K562 (cell line): ENCODE results near the gene DENND2A. TPM values are rescaled to one million over a fixed set of nuclear protein-coding genes. Genes with fewer than 3 reads are reported as not detected.

Experiments
- CXXC5 ChIP-seq: fragments of 250-450 bp; sonication (Bioruptor Pico); IDR thresholded peaks from 2 replicates; pipeline ENCODE4 v1.8.0; 2022; ENCODE audit warnings: inconsistent platforms, mild to moderate bottlenecking, moderate library complexity
- ELF4 ChIP-seq: fragments of 450-650 bp; formaldehyde crosslinking; IDR thresholded peaks from 2 replicates; pipeline ENCODE4 v1.4.0; 2022; ENCODE audit warnings: missing genetic modification characterization
- FOXK2 ChIP-seq, 2 experiments: fragments of 450-650 bp; IDR thresholded peaks in 1 of 2; conservative IDR thresholded peaks in 1 of 2; 2 replicates each; pipeline ENCODE4 v1.6.1; 2016; ENCODE audit warnings: low read depth in 2 of 2, mild to moderate bottlenecking in 1 of 2
- KAT8 ChIP-seq: fragments of 450-650 bp; IDR thresholded peaks from 2 replicates; pipeline ENCODE4 v1.6.1; 2016; ENCODE audit warnings: low read depth, mild to moderate bottlenecking
- MAFG ChIP-seq: fragments of 450-650 bp; conservative IDR thresholded peaks from 2 replicates; pipeline ENCODE4 v1.6.1; 2016; ENCODE audit warnings: missing genetic modification characterization, missing compliant biosample characterization
- MCM2 ChIP-seq: fragments of 450-650 bp; IDR thresholded peaks from 2 replicates; pipeline ENCODE4 v1.6.1; 2017; ENCODE audit warnings: low read depth, mild to moderate bottlenecking
- MTA3 ChIP-seq: fragments of 450-650 bp; formaldehyde crosslinking; IDR thresholded peaks from 2 replicates; pipeline ENCODE4 v1.6.1; 2017; ENCODE audit warnings: mild to moderate bottlenecking, borderline replicate concordance
- PCBP1 ChIP-seq: fragments of 200-400 bp; formaldehyde crosslinking; IDR thresholded peaks from 2 replicates; pipeline ENCODE4 v1.6.1; 2018; ENCODE audit warnings: mild to moderate bottlenecking, low read depth, low read length; ENCODE audit not compliant: poor library complexity, severe bottlenecking
- POLR2G ChIP-seq: fragments of 200-400 bp; formaldehyde crosslinking; IDR thresholded peaks from 2 replicates; pipeline ENCODE4 v1.6.1; 2017; ENCODE audit warnings: low read depth, mild to moderate bottlenecking, antibody characterized with exemption, low read length, moderate library complexity
- PTTG1 ChIP-seq: fragments of 450-650 bp; IDR thresholded peaks from 2 replicates; pipeline ENCODE4 v1.6.1; 2016; ENCODE audit warnings: low read depth, mild to moderate bottlenecking, missing genetic modification characterization, missing compliant biosample characterization
- STAG1 ChIP-seq: sonication (generic); formaldehyde crosslinking; IDR thresholded peaks from 2 replicates; pipeline ENCODE4 v1.5.0; 2020; ENCODE audit warnings: missing genetic modification reagents, borderline replicate concordance
- TBL1XR1 ChIP-seq, 2 experiments: IDR thresholded peaks; 2 replicates each; pipeline ENCODE4 v1.6.1; 2012; ENCODE audit warnings: improper control_type of control experiment in 2 of 2, low read length in 2 of 2, mild to moderate bottlenecking in 1 of 2
- ZNF146 ChIP-seq: IDR thresholded peaks from one replicate; pipeline ENCODE4 v1.6.1; 2018; ENCODE audit warnings: missing compliant biosample characterization; ENCODE audit not compliant: unreplicated experiment
- ZNF76 ChIP-seq: fragments of 250-450 bp; sonication (Bioruptor Pico); IDR thresholded peaks from 2 replicates; pipeline ENCODE4 v1.4.0; 2020; ENCODE audit warnings: mild to moderate bottlenecking, moderate library complexity, borderline replicate concordance
- polyA plus RNA-seq, 8 experiments: library from polyadenylated mRNA; depleted of rRNA in 4 of 8; stranded (reverse) in 5 of 8; unstranded in 3 of 8; fragments of >200 nt; fragmentation: Nextera tagmentation in 2 of 8; fragmentation: Illumina TruSeq in 1 of 8; extraction: Ambion mirVana in 2 of 8; extraction: Trizol in 1 of 8; gene quantifications; 2 replicates each; pipeline versions ENCODE4 v1.2.1 to v1.2.3, GENCODE V29; 2011 to 2014; ENCODE audit warnings: inconsistent platforms in 1 of 8, missing spikeins in 1 of 8
- total RNA-seq, 7 experiments: library from RNA; depleted of rRNA in 6 of 7; stranded (reverse); fragments of >200 nt in 6 of 7; fragmentation: Illumina TruSeq in 2 of 7; extraction: Trizol in 2 of 7; gene quantifications; 2 replicates each; pipeline versions ENCODE4 v1.2.1 to v1.2.3, GENCODE V29; 2011 to 2021; ENCODE audit warnings: low replicate concordance in 1 of 7
- TF ChIP-seq, protein P1 (sequence below): IDR thresholded peaks from 3 replicates; pipeline ENCODE4 v1.6.1; 2011; ENCODE audit warnings: borderline replicate concordance, mild to moderate bottlenecking; ENCODE audit not compliant: insufficient read length, insufficient read depth
- TF ChIP-seq, protein P2 (sequence below): fragments of 200-800 bp; sonication (Bioruptor generic); IDR thresholded peaks from 2 replicates; pipeline ENCODE4 v1.6.1; 2017; ENCODE audit warnings: missing genetic modification characterization, missing compliant biosample characterization
- TF ChIP-seq, protein P3 (sequence below), 2 experiments: fragments of 450-650 bp; formaldehyde crosslinking in 1 of 2; IDR thresholded peaks; 2 replicates each; pipeline versions ENCODE4 v1.4.0 to v1.6.1; 2014 to 2020; ENCODE audit warnings: mild to moderate bottlenecking in 2 of 2, borderline replicate concordance in 1 of 2, low read depth in 1 of 2

DENND2A gene
- total and polyA plus RNA-seq, 9 of the 15 experiments (the other 6 are each of a cell fraction or from before 2014, with no cell fraction given): not detected

DNA sequence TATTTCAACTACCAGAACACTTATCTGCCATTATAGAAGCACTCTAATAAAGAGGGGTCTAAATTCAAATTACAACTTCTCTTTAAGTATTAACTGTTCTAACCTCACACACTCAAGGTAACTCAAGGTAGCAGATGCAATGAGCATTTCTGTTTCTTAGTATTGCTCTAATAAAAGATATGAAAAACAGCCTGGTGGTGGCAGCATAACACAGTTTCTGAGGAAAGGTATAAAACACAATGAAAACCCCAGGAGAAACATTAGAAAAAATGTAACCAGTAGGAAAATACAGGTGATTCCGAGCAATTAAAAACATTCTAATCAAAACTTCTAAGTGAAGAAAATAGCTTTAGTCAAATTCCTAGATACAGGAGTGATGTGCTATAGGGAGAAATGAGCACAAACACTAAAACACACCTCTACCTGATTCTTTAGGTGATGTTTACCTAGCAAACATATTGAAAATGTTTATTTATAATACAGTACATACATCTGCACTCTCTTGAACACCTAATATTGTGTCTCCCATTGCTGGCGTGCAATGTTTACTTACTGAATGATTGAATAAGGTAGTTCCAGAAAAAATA lies 164.8 kb downstream of the DENND2A start (continued):
- TF ChIP-seq, protein P1, sequence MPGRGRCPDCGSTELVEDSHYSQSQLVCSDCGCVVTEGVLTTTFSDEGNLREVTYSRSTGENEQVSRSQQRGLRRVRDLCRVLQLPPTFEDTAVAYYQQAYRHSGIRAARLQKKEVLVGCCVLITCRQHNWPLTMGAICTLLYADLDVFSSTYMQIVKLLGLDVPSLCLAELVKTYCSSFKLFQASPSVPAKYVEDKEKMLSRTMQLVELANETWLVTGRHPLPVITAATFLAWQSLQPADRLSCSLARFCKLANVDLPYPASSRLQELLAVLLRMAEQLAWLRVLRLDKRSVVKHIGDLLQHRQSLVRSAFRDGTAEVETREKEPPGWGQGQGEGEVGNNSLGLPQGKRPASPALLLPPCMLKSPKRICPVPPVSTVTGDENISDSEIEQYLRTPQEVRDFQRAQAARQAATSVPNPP: no peak
- no peak for TF ChIP-seq FOXK2 (conservative IDR thresholded peaks at IDR 0.05 in 1 of 2, IDR thresholded peaks at IDR 0.05 in 1 of 2; ENCODE audit: low read depth in 2 of 2)
- no peak for TF ChIP-seq ZNF146
- TF ChIP-seq MTA3: no peak
- TF ChIP-seq, protein P2, sequence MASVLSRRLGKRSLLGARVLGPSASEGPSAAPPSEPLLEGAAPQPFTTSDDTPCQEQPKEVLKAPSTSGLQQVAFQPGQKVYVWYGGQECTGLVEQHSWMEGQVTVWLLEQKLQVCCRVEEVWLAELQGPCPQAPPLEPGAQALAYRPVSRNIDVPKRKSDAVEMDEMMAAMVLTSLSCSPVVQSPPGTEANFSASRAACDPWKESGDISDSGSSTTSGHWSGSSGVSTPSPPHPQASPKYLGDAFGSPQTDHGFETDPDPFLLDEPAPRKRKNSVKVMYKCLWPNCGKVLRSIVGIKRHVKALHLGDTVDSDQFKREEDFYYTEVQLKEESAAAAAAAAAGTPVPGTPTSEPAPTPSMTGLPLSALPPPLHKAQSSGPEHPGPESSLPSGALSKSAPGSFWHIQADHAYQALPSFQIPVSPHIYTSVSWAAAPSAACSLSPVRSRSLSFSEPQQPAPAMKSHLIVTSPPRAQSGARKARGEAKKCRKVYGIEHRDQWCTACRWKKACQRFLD (CRISPR knock-in tag): no peak
- no peak for TF ChIP-seq TBL1XR1 (IDR thresholded peaks at IDR 0.05; ENCODE audit: low read length in 2 of 2)
- TF ChIP-seq MAFG (tag): no peak
- no peak for TF ChIP-seq ELF4 (CRISPR knock-in tag)
- TF ChIP-seq CXXC5 (CRISPR knock-in tag): no peak
- TF ChIP-seq MCM2: no peak
- no peak for TF ChIP-seq PCBP1
- TF ChIP-seq, protein P3, sequence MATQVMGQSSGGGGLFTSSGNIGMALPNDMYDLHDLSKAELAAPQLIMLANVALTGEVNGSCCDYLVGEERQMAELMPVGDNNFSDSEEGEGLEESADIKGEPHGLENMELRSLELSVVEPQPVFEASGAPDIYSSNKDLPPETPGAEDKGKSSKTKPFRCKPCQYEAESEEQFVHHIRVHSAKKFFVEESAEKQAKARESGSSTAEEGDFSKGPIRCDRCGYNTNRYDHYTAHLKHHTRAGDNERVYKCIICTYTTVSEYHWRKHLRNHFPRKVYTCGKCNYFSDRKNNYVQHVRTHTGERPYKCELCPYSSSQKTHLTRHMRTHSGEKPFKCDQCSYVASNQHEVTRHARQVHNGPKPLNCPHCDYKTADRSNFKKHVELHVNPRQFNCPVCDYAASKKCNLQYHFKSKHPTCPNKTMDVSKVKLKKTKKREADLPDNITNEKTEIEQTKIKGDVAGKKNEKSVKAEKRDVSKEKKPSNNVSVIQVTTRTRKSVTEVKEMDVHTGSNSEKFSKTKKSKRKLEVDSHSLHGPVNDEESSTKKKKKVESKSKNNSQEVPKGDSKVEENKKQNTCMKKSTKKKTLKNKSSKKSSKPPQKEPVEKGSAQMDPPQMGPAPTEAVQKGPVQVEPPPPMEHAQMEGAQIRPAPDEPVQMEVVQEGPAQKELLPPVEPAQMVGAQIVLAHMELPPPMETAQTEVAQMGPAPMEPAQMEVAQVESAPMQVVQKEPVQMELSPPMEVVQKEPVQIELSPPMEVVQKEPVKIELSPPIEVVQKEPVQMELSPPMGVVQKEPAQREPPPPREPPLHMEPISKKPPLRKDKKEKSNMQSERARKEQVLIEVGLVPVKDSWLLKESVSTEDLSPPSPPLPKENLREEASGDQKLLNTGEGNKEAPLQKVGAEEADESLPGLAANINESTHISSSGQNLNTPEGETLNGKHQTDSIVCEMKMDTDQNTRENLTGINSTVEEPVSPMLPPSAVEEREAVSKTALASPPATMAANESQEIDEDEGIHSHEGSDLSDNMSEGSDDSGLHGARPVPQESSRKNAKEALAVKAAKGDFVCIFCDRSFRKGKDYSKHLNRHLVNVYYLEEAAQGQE (IDR thresholded peaks at IDR 0.05; ENCODE audit: borderline replicate concordance): peak; percentile 83
- TF ChIP-seq, protein P3 (CRISPR knock-in tag; IDR thresholded peaks at IDR 0.05; ENCODE audit: low read depth): no peak
- no peak for TF ChIP-seq ZNF76 (CRISPR knock-in tag)
- TF ChIP-seq PTTG1 (tag): no peak
- no peak for TF ChIP-seq KAT8
- no peak for TF ChIP-seq POLR2G
- no peak for TF ChIP-seq STAG1 (CRISPR knock-in tag)
